Psoas muscle (tissue), 8 donors: Measurements from ENCODE around the gene RXFP2. TPM values are rescaled to one million over a fixed set of nuclear protein-coding genes. Genes with fewer than 3 reads are reported as not detected.

Experiments used
- ATAC-seq, 4 donors: fragments of 200-7000 bp; cut with Tn5 transposase; one replicate each; pipeline ENCODE4 v1.9.1; 2020; ENCODE audit warnings: moderate library complexity in 3 of 4, mild to moderate bottlenecking in 2 of 4
- DNase-seq, 2 donors: peaks; one replicate each; pipeline ENCODE4 v3.0.0-alpha.2; 2020
- H3K27ac ChIP-seq: fragments of 200-600 bp; one replicate; pipeline ENCODE4 v1.8.0; 2022
- H3K27me3 ChIP-seq, 3 donors: fragments of 200-600 bp in 1 of 3; one replicate each; pipeline versions ENCODE4 v1.6.1 to v1.8.0; 2013 to 2022; ENCODE audit warnings: low read length in 2 of 3, mild to moderate bottlenecking in 2 of 3, moderate library complexity in 1 of 3; ENCODE audit not compliant: insufficient read depth in 3 of 3
- H3K36me3 ChIP-seq, 2 donors: fragments of 200-600 bp in 1 of 2; one replicate each; pipeline versions ENCODE4 v1.6.1 to v1.8.0; 2013 to 2022; ENCODE audit warnings: low read depth in 1 of 2, mild to moderate bottlenecking in 1 of 2, moderate library complexity in 1 of 2; ENCODE audit not compliant: insufficient read depth in 1 of 2
- H3K4me1 ChIP-seq: fragments of 200-600 bp; one replicate; pipeline ENCODE4 v1.8.0; 2022
- H3K4me3 ChIP-seq: fragments of 200-600 bp; one replicate; pipeline ENCODE4 v1.8.0; 2022; ENCODE audit warnings: mild to moderate bottlenecking
- H3K9me3 ChIP-seq: fragments of 200-600 bp; one replicate; pipeline ENCODE4 v1.8.0; 2022
- CTCF ChIP-seq: fragments of 200-600 bp; IDR thresholded peaks from one replicate; pipeline ENCODE4 v1.8.0; 2022; ENCODE audit warnings: antibody characterized with exemption
- WGBS, 3 donors: extraction: QIAGEN DNeasy Blood & Tissue Kit; methylation state at CpG; one replicate each; pipeline versions ENCODE4 v1.1.6 to v1.1.7; 2013; 5-methylcytosine and 5-hydroxymethylcytosine counted together
- intact Hi-C, 2 donors: fragments of 100-400 bp; cut with DNase I; formaldehyde crosslinking; loops; one replicate each; pipeline versions ENCODE4 v1.11.0 to v1.14.2; 2022
- polyA plus RNA-seq, 3 donors: library from polyadenylated mRNA; stranded (reverse); fragments of 200-250 nt; gene quantifications; one replicate each; pipeline ENCODE4 v1.2.3, GENCODE V29; 2013
- total RNA-seq, 4 donors: library from RNA; stranded (reverse); fragmentation: NEBNext Ultra II Directional in 2 of 4; extraction: Animal tissue kit (Norgen Biotek cat#: 25700) in 2 of 4; gene quantifications; one replicate each; pipeline versions ENCODE4 v1.2.1 to v1.2.4, GENCODE V29; 2021 to 2023
- donor health status: healthy with polysubstance abuse.
- donor health status: DM: no; HTN: no; CAD: no; lungs with moderate emphysema.
- donor health status: Bipolar disorder and iron deficiency.
- donor health status: healthy.
- donor health status: DM: yes; HTN: yes; CAD: no.
- donor health status: DM: no; HTN: no; CAD: no.
- donor health status: DM: no; HTN: no; CAD: no.
- donor health status: DM: yes; HTN: yes; CAD: no.

Gene RXFP2
- total and polyA plus RNA-seq, 7 donors, result 0.47 to 4.0 (median 1.2) TPM; not detected in 2

- no peak for TF ChIP-seq CTCF
- DNase-seq (no peak), ATAC-seq (no peak)
- 0 to 47% (median 0%) methylated on average over 1 of the region's 1 CpG for WGBS, 3 donors
- intact Hi-C loops, result no loop called here
- peaks cover 16% of the 10 kb centered on the region for H3K9me3 ChIP-seq
- H3K36me3 ChIP-seq, result no peaks in the 10 kb centered on the region
- H3K4me3 ChIP-seq, result no peak overlapping the region
- no peaks in the 10 kb centered on the region for H3K27me3 ChIP-seq
- no peak overlapping the region for H3K27ac ChIP-seq
- no peaks in the 10 kb centered on the region for H3K4me1 ChIP-seq
Observed at GRCh38 chr13:31815361-31816144, 76.2 kb downstream of the RXFP2 start.

GRCh38 chr13:31818236-31818635 lies 78.9 kb downstream of the RXFP2 start:
- DNase-seq, result no peak
- ATAC-seq, result no peak
- no peak overlapping the region for H3K4me3 ChIP-seq
- peaks cover 16% of the 10 kb centered on the region for H3K9me3 ChIP-seq
- intact Hi-C loops, result no loop called here
- no peak for TF ChIP-seq CTCF
- H3K36me3 ChIP-seq, result no peaks in the 10 kb centered on the region
- H3K27me3 ChIP-seq, result no peaks in the 10 kb centered on the region
- no peak overlapping the region for H3K27ac ChIP-seq
- no peaks in the 10 kb centered on the region for H3K4me1 ChIP-seq

GRCh38 chr13:31824705-31825517 lies 85.6 kb downstream of the RXFP2 start:
- no peaks in the 10 kb centered on the region for H3K36me3 ChIP-seq
- no peaks in the 10 kb centered on the region for H3K4me1 ChIP-seq
- DNase-seq (no peak), ATAC-seq (no peak)
- intact Hi-C loops, result no loop called here
- no peak overlapping the region for H3K4me3 ChIP-seq
- H3K27me3 ChIP-seq, result no peaks in the 10 kb centered on the region
- no peaks in the 10 kb centered on the region for H3K9me3 ChIP-seq
- WGBS, 3 donors, result 67 to 82% (median 70%) methylated on average over 3 of the region's 3 CpGs
- peak; percentile 27 for TF ChIP-seq CTCF
- no peak overlapping the region for H3K27ac ChIP-seq

- Histone ChIP-seq H3K4me3 (no peak overlapping the region), H3K9me3 (no peaks in the 10 kb centered on the region), H3K4me1 (no peaks in the 10 kb centered on the region), H3K36me3 (no peaks in the 10 kb centered on the region), H3K27me3 (no peaks in the 10 kb centered on the region), H3K27ac (no peak overlapping the region)
- TF ChIP-seq CTCF, result no peak
- 85 to 89% (median 89%) methylated on average over 4 of the region's 4 CpGs for WGBS, 3 donors
- no peak for DNase-seq
- intact Hi-C loops, result no loop called here
- ATAC-seq, result no peak
Observed at GRCh38 chr13:31826521-31826920, 87.2 kb downstream of the RXFP2 start.
